T-helper 2 cell (primary cell): ENCODE measurements around the gene MRPL19.
A peak's percentile ranks its signal among the peaks of the same experiment; 100 is the strongest.
"Not testable (repeated sequence)": the region's sequence is repeated elsewhere in the genome, so short reads cannot be mapped to it uniquely, and the experiment has no call there.

Experiments used
- DNase-seq, 5 experiments: peaks; one replicate each; pipeline versions ENCODE4 v3.0.0 to v3.0.0-alpha.2; 2012 to 2022

Gene MRPL19

GRCh38 chr2:75616933-75617332, 29.6 kb upstream of the MRPL19 start:
- no peak for DNase-seq

DNA sequence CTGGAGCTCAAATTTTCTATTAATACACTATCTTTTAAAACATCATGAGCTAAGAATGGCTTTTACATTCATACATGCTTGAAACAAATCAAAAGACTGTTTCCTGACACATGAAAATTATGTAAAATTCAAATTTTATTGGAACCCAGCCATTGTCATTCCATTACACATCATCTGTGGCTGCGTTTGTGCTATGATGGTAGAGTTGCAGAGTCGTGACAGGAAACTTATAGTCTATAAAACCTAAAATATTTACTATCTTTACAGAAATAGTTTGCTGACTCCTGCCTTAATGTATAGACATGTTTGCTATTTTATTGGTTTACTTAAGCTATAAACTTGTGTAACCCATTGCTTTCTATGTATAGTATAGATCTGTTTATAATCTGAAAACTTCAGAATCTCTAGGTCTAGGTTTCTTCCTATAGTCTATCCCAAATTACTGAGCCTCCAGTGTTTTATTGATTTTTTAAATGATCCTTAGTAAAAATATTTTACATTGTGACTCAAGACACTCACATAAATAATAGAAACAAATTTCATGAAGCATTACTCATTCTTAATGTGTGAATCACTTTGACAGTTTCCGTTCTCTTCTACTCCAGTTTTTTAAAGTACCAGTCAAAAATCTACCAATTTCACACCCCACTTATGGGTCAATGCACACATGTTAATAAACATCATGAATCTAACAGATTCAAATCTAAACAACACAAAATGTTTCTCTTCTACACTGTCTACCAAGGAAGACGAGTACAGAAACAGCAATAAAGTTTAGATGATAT, 26.4 kb upstream of the MRPL19 start:
- DNase-seq = no peak

- DNase-seq = no peak
Measured at GRCh38 chr2:75621228-75621627, 25.4 kb upstream of the MRPL19 start.

DNA sequence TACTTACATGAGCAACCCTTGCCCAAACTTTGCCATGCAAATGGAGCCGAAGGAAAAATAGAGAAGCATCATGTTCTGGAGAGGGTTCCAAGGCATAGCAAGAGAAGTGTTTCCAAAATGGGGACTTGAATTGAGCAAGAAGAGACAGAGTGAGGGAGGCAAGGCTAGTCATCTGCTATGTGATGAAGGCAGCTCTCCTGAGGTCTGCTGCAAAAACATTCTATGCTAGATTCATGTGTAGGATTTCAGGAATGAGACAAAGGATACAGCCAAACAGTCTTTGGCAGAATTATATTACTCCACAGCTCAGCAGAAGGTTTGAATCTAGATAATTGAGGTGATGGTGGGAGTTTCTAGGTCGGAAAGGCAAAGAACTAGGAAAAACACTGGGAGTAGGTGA, 24.1 kb upstream of the MRPL19 start:
- no peak for DNase-seq

- no peak for DNase-seq
Measured at GRCh38 chr2:75622929-75623328, 23.7 kb upstream of the MRPL19 start.

- peak in 4 of 5 experiments; percentile 6 to 57 (median 37) for DNase-seq
Measured at GRCh38 chr2:75627902-75628504, 18.6 kb upstream of the MRPL19 start.

- DNase-seq = no peak
Measured at GRCh38 chr2:75632091-75632701, 14.4 kb upstream of the MRPL19 start.

DNA sequence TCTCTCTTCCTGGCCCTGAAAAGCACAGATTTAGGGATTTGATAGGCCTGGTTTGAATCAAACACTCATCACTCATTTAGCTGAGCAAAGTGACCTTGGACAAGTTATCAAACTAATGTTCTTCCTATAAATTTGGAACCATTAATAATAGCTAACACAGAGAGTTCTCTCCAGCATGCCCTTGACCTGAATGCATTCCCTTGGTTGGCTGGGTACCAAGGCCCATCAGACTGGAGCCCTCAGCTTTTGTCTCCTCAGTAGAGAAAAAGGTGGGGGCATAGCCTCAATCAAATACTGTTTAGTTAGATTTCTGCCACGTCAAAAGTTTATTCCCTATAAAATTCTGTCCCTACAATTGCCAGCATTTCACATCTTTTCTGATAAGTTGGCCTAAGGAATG, 13.8 kb upstream of the MRPL19 start:
- DNase-seq = no peak

DNA sequence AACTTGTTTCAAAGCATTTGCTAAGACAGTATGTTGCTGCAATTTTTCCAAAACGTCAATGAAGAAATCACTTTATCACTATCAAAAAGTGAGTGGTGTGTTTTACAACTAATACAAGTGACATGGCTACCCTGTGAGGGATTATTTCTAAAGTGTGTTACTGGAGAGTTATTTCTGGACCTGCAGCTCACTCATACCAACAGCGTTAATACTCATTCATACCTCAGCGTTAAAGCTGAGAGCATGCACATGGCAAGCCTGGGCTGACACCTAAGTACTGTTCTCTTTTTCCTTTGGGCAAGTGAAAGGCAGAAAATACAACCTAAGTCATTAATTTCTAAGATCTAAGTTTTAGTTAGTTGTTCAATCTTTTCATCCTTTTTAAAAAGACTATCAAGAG, 13.0 kb upstream of the MRPL19 start:
- no peak for DNase-seq

DNA sequence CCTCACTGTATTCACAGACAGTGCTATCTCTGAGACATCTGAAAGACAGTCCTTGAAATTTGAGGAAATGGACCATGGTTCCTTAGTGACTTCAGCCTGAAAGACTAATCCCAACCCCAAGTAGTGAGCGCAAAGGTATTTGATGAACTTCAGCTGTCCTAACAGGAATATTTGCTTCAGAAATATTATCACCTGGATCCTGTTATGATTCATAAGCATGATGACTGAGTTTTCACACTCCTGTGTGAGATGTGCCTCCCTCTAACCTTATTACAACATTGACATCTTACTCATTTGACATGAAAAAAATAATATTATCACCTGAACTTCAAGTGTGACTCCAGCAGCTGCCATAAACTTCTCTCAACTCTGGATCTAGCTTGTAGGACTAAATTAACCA, 11.6 kb upstream of the MRPL19 start:
- no peak for DNase-seq

GRCh38 chr2:75637568-75637967, 9.0 kb upstream of the MRPL19 start:
- no peak for DNase-seq

GRCh38 chr2:75640621-75641121, 5.9 kb upstream of the MRPL19 start:
- DNase-seq = peak in 3 of 5 experiments; percentile 11 to 46 (median 17)

DNA sequence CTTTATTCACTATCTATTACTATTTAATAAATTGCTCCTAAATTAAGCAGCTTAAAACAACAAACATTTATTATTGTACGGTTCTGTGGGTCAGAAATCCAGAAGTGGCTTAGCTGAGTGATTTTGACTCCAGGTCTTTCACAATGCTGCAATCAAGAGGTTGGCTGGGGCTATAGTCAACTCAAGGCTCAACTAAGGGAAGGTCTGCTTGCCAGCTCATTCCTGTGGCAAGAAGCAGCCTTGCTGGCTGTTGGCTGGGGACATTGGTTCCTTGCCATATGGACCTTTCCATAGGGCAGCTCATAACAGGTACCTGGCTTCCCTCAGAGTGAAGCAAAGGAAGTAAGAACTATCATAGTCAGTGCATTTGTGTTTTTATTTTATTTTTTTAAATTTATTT, 5.0 kb upstream of the MRPL19 start:
- DNase-seq = no peak

DNA sequence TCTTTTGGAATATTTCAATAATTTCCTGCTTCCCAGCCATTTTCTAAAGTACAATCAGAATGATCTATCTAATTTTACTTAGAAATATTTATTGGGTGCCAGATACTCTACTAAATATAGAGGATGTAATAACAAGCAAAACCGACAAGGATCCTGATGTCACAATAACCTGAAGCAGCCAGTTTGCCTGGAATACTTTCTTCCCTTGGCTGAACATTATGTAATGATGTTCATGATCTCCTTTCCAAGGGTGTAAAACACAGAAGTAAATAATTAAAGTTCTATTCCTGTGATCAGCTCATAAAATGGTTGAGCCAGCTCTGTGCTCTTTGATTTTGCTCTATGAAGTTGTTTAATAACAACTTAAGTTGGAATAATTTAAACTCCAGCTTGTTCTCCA, 2.6 kb upstream of the MRPL19 start:
- DNase-seq = no peak

- no peak for DNase-seq
Measured at GRCh38 chr2:75645643-75646042, 940 bp upstream of the MRPL19 start.

DNA sequence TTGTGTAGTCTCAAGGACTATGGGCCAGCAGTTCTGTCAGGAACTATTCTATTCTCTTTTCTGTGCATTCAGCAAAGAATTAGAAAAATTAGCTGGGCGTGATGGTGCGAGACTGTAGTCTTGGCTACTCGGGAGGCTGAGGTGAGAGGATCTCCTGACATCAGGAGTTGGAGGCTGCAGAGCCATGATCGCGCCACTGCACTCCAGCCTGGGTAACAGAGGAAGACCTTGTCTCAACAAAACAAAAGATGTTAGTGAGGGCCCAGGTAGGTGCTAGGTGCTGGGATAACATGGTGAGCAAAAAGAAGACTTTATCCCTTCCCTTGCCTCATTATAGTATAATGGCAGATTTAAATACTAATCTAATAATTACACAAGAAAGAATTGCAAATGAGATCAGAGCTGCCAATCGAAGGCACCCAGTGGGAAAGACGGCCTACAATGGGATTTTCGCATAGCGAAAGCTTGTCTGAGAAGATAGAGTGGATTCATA, 447 bp upstream of the MRPL19 start:
- no peak for DNase-seq

DNA sequence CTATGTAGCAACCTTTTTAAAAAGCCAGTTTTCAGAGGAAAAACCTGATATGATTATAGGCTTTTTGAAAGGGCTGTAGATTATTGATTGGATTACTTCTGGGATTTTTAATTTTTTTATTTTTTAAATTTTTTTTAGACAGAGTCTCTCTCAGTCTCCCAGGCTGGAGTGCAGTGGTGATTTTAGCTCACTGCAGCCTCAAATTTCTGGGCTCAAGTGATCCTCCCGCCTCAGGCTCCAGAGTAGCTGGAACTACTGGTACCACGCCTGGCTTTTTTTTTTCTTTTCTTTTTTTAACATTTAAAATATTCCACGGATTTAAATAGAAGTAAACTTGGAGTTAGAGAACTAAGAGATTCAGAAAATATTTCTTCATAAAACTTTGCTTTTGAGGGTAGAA, 1.2 kb downstream of the MRPL19 start:
- peak in 1 of 5 experiments; percentile 5 for DNase-seq

DNA sequence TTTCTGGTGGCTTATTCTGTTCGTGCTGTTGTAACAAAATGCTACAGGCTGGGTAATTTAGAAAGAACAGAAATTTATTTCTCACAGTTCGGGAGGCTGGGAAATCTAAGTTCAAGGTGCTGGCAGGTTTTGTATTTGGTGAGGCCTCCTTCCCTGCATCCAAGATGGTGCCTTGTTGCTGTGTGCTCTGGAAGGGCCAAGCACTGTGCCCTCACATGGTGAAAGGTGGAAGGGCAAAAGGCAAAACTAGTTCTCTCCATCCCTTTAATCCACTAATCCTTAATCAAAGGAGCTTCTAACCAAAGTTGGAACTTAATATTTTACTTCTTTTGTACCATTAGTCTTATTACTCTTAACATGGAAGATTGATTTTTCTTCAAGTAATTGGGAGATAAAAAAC, 7.4 kb downstream of the MRPL19 start:
- DNase-seq = no peak

DNA sequence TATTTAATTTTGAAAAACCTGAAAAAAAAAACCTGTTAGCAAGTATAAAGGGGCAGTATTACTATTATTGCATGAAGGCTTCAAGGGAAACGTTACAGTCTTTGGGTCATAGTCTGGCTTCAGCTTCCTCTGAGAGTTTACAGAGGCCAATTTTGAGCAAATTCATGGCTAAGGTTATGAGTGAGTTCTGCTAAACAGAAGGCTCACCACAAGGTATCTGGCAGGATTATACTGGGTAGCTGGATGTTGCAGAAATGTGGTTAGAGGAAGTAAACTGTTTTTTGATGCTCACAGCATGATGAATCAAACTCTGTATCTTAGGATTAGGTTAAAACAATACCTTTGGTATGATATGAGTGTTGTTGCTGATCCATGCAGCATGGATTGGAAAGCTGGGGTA, 9.3 kb downstream of the MRPL19 start:
- peak in 1 of 5 experiments; percentile 42 for DNase-seq

GRCh38 chr2:75656563-75656962, 10.0 kb downstream of the MRPL19 start:
- DNase-seq = no peak

- no peak for DNase-seq
Measured at GRCh38 chr2:75657798-75658197, 11.2 kb downstream of the MRPL19 start.

DNA sequence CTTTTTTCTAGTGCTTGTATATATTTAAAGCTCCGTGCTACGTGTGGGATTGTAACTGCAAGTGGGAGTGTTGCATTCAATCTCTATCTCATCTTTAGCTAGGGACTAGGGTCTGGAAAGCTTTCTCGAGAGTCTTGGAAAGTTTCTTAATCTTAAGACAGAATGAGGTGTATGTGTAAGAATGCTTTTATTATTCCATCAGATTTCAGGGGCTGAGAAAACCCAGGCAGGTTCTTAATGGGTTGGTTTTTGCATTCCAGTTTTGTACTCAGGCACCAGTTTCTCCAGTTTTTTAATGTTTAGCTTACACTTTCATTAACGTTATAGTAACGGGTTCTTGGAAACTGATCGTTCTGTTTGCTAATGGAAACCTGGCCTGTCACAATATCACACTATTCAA, 20.3 kb downstream of the MRPL19 start:
- no peak for DNase-seq

GRCh38 chr2:75667884-75668283, 21.3 kb downstream of the MRPL19 start:
- DNase-seq = no peak

GRCh38 chr2:75675423-75675822, 28.8 kb downstream of the MRPL19 start:
- DNase-seq = not testable (repeated sequence)
